ENCODE measurements around the gene GPR17.

GPR17 gene

DNA sequence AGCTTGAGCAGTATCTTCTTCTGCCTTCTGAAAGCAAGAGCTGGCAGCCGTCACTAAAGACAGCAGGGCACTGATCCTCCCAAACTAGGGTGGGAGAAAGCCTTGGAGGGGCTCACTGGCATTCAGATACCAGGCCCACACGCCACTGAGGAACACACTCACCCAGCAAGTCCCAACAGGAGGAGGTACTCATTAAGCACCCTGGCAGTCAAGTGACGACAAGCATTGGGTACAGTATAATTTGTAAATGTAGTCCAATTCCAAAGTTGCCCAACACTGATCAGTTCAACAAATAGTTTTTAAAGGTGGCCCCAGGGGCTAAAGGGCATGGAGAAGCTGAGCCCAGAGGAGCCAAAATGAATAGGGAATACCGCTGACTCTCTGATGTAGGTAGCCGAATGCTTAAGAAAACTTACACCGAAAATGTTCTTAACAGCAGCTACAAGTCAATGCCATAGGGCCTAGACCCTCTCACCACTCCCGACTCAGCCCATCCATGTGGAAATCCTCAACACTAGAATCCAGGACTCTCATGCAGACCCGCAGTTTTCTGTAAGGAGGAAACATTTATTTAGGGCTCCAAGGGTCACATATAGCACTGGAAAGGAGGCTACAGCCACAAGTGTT is 19.4 kb downstream of the GPR17 start:
- H3K4me3 ChIP-seq (ENCODE audit: low read length in 2 of 2) = peak overlapping the region; percentile 41 to 67
- H3K9ac ChIP-seq (ENCODE audit: low read length in 2 of 2) = peak overlapping the region; percentile 47 to 64
- H3K36me3 ChIP-seq (ENCODE audit: control insufficient read depth in 2 of 2, insufficient read depth in 2 of 2, low read length in 2 of 2) = no peaks in the 10 kb centered on the region
- peak overlapping the region; percentile 89 for H3K27ac ChIP-seq (ENCODE audit: low read length)
- no peaks in the 10 kb centered on the region for H3K9me3 ChIP-seq (ENCODE audit: control insufficient read depth in 2 of 2, low read length in 2 of 2)
- no peaks in the 10 kb centered on the region for H3K27me3 ChIP-seq (ENCODE audit: control insufficient read depth in 1 of 2, insufficient read depth in 2 of 2, low read length in 2 of 2)
- peaks cover 63% of the 10 kb centered on the region for H3K4me1 ChIP-seq (ENCODE audit: control insufficient read depth, insufficient read depth, low read length)

DNA sequence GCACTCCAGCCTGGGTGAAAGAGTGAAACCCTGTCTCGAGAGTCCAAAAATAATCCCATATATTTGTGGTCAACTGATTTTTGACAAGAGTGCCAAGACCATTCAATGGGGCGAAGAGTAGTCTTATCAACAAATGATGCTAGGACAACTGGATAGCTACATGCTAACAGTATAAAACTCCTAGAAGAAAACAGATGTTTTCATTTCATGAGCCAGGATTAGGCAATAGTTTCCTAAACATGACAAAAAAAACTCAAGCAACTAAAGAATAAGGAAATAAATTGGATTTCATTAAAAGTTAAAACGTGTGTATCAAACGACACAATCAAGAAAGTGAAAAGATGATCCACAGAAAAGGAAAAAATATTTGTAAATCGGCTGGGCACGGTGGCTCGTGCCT is 23.1 kb downstream of the GPR17 start:
- H3K4me3 ChIP-seq (ENCODE audit: low read length in 2 of 2) = no peak overlapping the region
- no peaks in the 10 kb centered on the region for H3K9me3 ChIP-seq (ENCODE audit: control insufficient read depth in 2 of 2, low read length in 2 of 2)
- H3K36me3 ChIP-seq (ENCODE audit: control insufficient read depth in 2 of 2, insufficient read depth in 2 of 2, low read length in 2 of 2) = peaks cover 3 to 4% of the 10 kb centered on the region in 2 donors
- H3K9ac ChIP-seq (ENCODE audit: low read length in 2 of 2) = no peak overlapping the region
- peak overlapping the region; percentile 33 for H3K27ac ChIP-seq (ENCODE audit: low read length)
- no peaks in the 10 kb centered on the region for H3K27me3 ChIP-seq (ENCODE audit: control insufficient read depth in 1 of 2, insufficient read depth in 2 of 2, low read length in 2 of 2)
- peaks cover 60% of the 10 kb centered on the region for H3K4me1 ChIP-seq (ENCODE audit: control insufficient read depth, insufficient read depth, low read length)

- Histone ChIP-seq H3K9ac (ENCODE audit: low read length in 2 of 2) (no peak overlapping the region), H3K36me3 (ENCODE audit: control insufficient read depth in 2 of 2, insufficient read depth in 2 of 2, low read length in 2 of 2) (peaks cover 3 to 4% of the 10 kb centered on the region in 2 donors), H3K4me3 (ENCODE audit: low read length in 2 of 2) (peak overlapping the region; percentile 95 to 97), H3K9me3 (ENCODE audit: control insufficient read depth in 2 of 2, low read length in 2 of 2) (no peaks in the 10 kb centered on the region), H3K27me3 (ENCODE audit: control insufficient read depth in 1 of 2, insufficient read depth in 2 of 2, low read length in 2 of 2) (no peaks in the 10 kb centered on the region), H3K4me1 (ENCODE audit: control insufficient read depth, insufficient read depth, low read length) (peaks cover 55% of the 10 kb centered on the region), H3K27ac (ENCODE audit: low read length) (peak overlapping the region; percentile 99)
These were observed 24.4 kb downstream of the GPR17 start for GRCh38 chr2:127670055-127670956.

DNA sequence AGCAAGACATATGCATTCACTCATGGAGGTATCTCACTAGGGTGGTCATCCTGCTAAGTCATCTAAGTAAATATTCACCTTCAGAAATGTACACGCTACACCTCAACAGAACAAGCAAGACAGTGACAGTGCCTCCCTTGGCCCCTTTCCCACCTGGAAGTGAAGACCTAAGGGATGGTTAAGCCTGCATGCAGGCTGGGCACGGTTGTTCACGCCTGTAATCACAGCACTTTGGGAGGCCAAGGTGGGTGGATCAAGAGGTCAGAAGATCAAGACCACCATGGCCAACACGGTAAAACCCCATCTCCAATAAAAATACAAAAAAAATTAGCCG is 25.0 kb downstream of the GPR17 start:
- H3K27me3 ChIP-seq (ENCODE audit: control insufficient read depth in 1 of 2, insufficient read depth in 2 of 2, low read length in 2 of 2) = no peaks in the 10 kb centered on the region
- H3K27ac ChIP-seq (ENCODE audit: low read length) = peak overlapping the region; percentile 99
- peak overlapping the region; percentile 95 to 97 for H3K4me3 ChIP-seq (ENCODE audit: low read length in 2 of 2)
- H3K36me3 ChIP-seq (ENCODE audit: control insufficient read depth in 2 of 2, insufficient read depth in 2 of 2, low read length in 2 of 2) = peaks cover 3 to 4% of the 10 kb centered on the region in 2 donors
- no peaks in the 10 kb centered on the region for H3K9me3 ChIP-seq (ENCODE audit: control insufficient read depth in 2 of 2, low read length in 2 of 2)
- peaks cover 52% of the 10 kb centered on the region for H3K4me1 ChIP-seq (ENCODE audit: control insufficient read depth, insufficient read depth, low read length)
- no peak overlapping the region for H3K9ac ChIP-seq (ENCODE audit: low read length in 2 of 2)

DNA sequence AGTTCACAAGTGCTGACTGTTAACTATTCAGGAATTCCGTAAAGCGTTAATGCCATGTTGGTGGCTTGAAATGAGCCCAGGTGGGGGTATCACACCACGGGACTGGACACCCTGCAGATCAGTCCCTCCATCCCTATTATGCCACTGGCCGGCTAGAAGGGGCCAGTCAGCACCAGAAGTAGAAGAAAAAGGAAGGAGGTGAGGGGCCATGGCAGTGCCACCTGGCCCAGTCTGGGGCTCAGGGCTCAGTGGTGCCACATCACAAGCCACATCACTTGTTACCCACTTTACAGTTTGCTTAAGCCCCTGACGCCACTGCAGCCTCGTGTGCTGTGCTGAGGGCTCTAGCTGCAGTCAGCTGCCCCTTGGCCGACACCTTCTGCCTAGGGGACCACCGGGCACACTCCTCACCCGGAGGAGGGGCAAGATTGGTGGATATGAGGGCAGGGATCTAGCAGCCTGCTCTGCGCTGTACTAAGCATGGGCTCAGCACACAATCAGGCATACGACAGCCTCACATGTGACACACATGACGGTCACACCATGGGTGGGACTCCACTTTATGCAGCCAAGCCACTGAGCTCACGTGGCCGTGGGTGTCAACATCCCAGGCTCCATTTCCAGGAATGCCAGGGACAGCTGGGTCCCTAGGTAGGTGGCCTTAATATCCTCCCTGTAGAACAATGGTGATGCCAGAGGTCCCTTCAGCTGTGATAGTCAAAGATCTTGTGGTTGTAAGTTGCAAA is 25.8 kb downstream of the GPR17 start:
- peak overlapping the region; percentile 99 for H3K27ac ChIP-seq (ENCODE audit: low read length)
- H3K9ac ChIP-seq (ENCODE audit: low read length in 2 of 2) = peak overlapping the region; percentile 96 to 98
- no peaks in the 10 kb centered on the region for H3K27me3 ChIP-seq (ENCODE audit: control insufficient read depth in 1 of 2, insufficient read depth in 2 of 2, low read length in 2 of 2)
- no peaks in the 10 kb centered on the region for H3K9me3 ChIP-seq (ENCODE audit: control insufficient read depth in 2 of 2, low read length in 2 of 2)
- H3K4me1 ChIP-seq (ENCODE audit: control insufficient read depth, insufficient read depth, low read length) = peaks cover 52% of the 10 kb centered on the region
- H3K4me3 ChIP-seq (ENCODE audit: low read length in 2 of 2) = peak overlapping the region; percentile 95 to 97
- H3K36me3 ChIP-seq (ENCODE audit: control insufficient read depth in 2 of 2, insufficient read depth in 2 of 2, low read length in 2 of 2) = peaks cover 3 to 4% of the 10 kb centered on the region in 2 donors

- Histone ChIP-seq H3K27ac (ENCODE audit: low read length) (peak overlapping the region; percentile 99), H3K27me3 (ENCODE audit: control insufficient read depth in 1 of 2, insufficient read depth in 2 of 2, low read length in 2 of 2) (no peaks in the 10 kb centered on the region), H3K4me1 (ENCODE audit: control insufficient read depth, insufficient read depth, low read length) (peaks cover 59% of the 10 kb centered on the region), H3K9ac (ENCODE audit: low read length in 2 of 2) (peak overlapping the region; percentile 96 to 98), H3K9me3 (ENCODE audit: control insufficient read depth in 2 of 2, low read length in 2 of 2) (no peaks in the 10 kb centered on the region), H3K4me3 (ENCODE audit: low read length in 2 of 2) (peak overlapping the region; percentile 95 to 97), H3K36me3 (ENCODE audit: control insufficient read depth in 2 of 2, insufficient read depth in 2 of 2, low read length in 2 of 2) (peaks cover 3 to 4% of the 10 kb centered on the region in 2 donors)
These were observed 26.6 kb downstream of the GPR17 start for GRCh38 chr2:127672341-127673224.

DNA sequence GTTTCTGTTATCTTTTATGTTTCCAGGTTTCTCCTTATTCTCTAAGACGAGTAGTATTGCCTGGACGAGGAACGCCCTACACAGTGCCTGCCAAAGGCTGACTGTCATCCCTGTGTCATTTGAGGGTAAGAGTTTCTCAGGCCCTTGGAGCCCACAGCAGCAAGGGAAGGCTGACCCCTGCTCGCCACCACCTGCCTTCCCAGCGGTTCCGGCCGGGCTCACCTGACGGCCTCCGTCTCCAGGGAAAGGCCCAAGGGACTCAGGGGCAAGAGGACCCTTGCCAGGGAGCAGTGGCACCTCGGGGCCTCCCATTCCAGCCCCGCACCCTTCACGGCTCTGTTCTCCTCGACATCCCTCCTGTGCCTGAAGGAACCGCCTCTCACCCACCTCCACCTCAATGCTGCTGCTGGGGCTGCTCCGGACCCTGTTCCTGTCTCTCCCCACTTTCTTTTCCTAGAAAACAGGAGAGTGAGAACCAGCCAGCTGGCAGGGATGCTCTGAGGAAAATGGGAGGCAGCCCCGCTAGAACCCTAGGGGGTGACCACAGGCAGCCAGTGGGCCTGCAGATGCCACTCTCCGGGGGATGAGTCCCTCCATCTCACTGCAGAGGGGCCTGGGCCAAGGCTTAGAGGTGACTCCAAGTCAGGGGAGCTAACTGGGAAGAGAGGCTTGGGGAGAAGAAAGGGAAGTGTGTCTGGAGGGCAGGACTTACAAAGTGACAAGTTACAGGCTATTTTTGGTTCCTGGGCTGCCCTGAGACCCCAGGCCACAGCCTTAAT is 27.5 kb downstream of the GPR17 start:
- peak overlapping the region; percentile 96 to 98 for H3K9ac ChIP-seq (ENCODE audit: low read length in 2 of 2)
- peaks cover 59% of the 10 kb centered on the region for H3K4me1 ChIP-seq (ENCODE audit: control insufficient read depth, insufficient read depth, low read length)
- no peaks in the 10 kb centered on the region for H3K27me3 ChIP-seq (ENCODE audit: control insufficient read depth in 1 of 2, insufficient read depth in 2 of 2, low read length in 2 of 2)
- peak overlapping the region; percentile 99 for H3K27ac ChIP-seq (ENCODE audit: low read length)
- peaks cover 3 to 4% of the 10 kb centered on the region in 2 donors for H3K36me3 ChIP-seq (ENCODE audit: control insufficient read depth in 2 of 2, insufficient read depth in 2 of 2, low read length in 2 of 2)
- peak overlapping the region; percentile 95 to 97 for H3K4me3 ChIP-seq (ENCODE audit: low read length in 2 of 2)
- H3K9me3 ChIP-seq (ENCODE audit: control insufficient read depth in 2 of 2, low read length in 2 of 2) = no peaks in the 10 kb centered on the region

DNA sequence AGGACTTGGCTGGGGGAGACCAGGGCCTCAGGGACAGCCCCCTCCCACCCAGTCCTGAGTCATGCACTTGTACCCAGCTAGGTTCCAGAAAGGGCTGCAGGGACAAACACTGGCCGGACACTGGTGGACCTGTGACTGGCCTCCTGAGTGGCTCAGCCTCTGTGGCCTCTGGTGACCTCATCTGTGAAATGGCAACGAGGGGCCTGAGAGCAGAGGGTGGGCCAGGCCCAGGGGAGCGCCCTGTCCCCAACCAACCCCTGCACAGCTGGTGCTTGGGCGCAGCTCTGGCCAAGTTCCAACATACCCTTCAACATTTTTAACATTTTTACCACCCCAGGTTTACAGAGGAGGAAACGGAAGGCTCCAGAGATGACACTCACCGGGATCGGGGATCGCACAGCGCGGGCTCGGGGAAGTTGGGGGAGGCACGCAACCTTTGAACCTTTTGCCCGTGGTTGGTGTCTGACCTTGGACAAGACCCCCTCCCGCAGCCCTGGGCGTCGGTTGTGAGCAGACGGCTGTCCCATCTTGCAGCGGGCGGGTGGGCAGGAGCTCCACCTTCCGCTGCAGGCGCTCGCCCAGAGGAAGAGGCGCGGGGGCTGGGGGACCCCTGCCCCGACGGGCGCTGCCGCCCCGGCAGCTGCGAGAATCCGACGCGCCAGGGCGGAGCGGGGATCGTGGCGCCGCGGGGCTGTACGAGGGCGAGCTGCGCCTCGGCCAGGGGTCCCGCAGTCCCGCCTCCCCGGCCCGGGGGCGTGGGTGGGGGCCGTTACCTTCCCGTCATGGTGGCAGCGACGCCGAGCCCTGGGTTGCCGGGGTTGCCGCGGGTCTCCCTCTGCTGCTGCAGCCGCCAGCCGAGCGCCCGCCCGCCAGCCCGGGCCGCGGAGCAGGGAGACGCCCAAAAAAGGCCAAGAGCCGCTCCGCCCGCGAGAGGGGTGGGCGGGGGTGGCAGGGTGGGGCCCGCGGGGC is 28.6 kb downstream of the GPR17 start:
- peak overlapping the region; percentile 99 for H3K27ac ChIP-seq (ENCODE audit: low read length)
- no peaks in the 10 kb centered on the region for H3K27me3 ChIP-seq (ENCODE audit: control insufficient read depth in 1 of 2, insufficient read depth in 2 of 2, low read length in 2 of 2)
- peaks cover 56% of the 10 kb centered on the region for H3K4me1 ChIP-seq (ENCODE audit: control insufficient read depth, insufficient read depth, low read length)
- peak overlapping the region; percentile 95 to 97 for H3K4me3 ChIP-seq (ENCODE audit: low read length in 2 of 2)
- H3K9me3 ChIP-seq (ENCODE audit: control insufficient read depth in 2 of 2, low read length in 2 of 2) = no peaks in the 10 kb centered on the region
- peaks cover 3 to 4% of the 10 kb centered on the region in 2 donors for H3K36me3 ChIP-seq (ENCODE audit: control insufficient read depth in 2 of 2, insufficient read depth in 2 of 2, low read length in 2 of 2)
- H3K9ac ChIP-seq (ENCODE audit: low read length in 2 of 2) = peak overlapping the region; percentile 96 to 98

Measured in stomach smooth muscle (tissue), 2 donors.